Measurements from ENCODE around the gene GSG1L2.

GSG1L2 gene

DNA sequence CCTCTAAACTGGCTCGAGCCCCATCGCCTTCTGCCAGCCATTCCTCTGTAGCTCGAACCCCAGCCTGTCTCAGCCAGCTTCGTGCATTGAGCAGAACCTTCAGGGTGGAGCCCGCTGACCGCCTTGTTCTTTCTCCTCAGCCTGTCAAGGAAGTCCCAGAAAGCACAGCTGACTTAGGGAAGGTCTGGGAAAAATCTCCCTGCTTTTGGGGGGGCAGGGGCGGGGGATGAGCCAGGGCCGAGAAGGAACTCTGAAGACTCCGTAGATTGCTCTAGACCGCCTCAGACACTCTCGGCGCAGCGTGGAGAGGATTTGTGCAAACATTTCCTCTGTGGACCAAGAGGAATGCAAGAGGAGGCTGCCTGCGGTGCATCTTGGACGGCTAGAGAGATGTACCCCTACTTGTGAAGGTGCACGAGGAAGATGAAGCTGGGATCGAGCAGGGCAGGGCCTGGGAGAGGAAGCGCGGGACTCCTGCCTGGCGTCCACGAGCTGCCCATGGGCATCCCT lies 3.8 kb upstream of the GSG1L2 start, which contains the start of gene GLP2R:
Gene GLP2R (plus strand): TSS at position 284 of the 510 bp plus-strand sequence. CDS start 140 bp downstream, at position 424.
- H3K4me3 ChIP-seq (ENCODE audit: insufficient read depth, low read depth, low read length), result no peak within 1 kb of the TSS
- H3K9me3 ChIP-seq (ENCODE audit: control insufficient read depth, low read length), result no peaks in the 10 kb centered on the region
- no peaks in the 10 kb centered on the region for H3K4me1 ChIP-seq (ENCODE audit: control insufficient read depth, insufficient read depth, low read length)
- no peak within 1 kb of the TSS for H3K27ac ChIP-seq (ENCODE audit: insufficient read depth, low read depth, low read length, poor library complexity, severe bottlenecking)
- H3K36me3 ChIP-seq (ENCODE audit: control insufficient read depth, insufficient read depth, low read length), result no peaks in the 10 kb centered on the region
- no peaks in the 10 kb centered on the region for H3K27me3 ChIP-seq (ENCODE audit: control insufficient read depth, insufficient read depth, low read length, poor library complexity, severe bottlenecking)
- WGBS, 2 experiments, result 85 to 86% methylated on average over 21 of the region's 21 CpGs

DNA sequence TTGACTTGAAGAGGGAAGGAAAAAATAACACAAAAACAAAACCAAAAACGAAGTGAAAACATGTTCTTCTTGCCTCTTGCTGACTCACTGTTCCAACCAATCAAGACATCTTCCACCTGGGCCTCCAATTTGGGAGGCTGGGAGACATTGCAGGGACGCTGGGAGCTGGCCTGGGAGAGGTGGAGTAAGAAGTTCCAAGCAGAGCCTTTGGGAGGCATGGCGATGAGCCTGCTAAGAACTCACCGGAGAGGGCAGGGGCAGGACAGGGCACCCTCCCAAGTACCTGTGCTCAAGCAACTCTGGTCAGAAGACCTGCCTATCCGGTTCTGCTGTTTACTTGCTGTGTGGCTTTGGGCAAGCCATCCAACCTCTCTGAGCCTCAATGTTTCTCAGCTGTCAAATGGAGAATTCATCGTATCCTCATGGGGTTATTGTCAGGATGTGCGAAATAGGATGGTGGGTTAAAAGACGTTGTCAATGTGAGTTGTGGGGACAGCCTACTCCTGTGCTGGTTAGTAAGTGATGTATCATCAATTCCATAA lies 3.0 kb upstream of the GSG1L2 start:
- 88 to 91% methylated on average over 8 of the region's 8 CpGs for WGBS, 2 experiments

DNA sequence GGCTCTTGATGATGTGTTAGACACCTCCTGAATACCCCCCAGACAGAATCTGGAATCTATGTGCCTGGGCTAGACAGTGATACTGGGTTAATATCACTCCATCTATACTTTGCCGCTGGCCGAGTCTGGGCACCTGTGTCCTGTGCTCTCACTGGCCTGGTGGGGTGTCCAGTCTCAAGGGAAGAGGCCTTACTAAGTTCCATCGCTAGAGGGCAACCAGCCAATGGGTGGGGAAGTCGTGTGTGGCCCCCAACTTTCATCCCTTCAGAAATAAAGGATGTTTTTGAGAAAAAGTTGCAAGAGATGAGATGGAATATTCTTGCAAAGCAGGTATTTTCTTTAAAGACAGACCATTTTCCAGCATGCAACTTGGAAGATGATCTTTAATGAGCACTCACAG lies 2.2 kb upstream of the GSG1L2 start:
- no peaks in the 10 kb centered on the region for H3K27me3 ChIP-seq (ENCODE audit: control insufficient read depth, insufficient read depth, low read length, poor library complexity, severe bottlenecking)
- 65 to 71% methylated on average over 4 of the region's 4 CpGs for WGBS, 2 experiments
- H3K9me3 ChIP-seq (ENCODE audit: control insufficient read depth, low read length), result no peaks in the 10 kb centered on the region
- no peak overlapping the region for H3K27ac ChIP-seq (ENCODE audit: insufficient read depth, low read depth, low read length, poor library complexity, severe bottlenecking)
- no peaks in the 10 kb centered on the region for H3K36me3 ChIP-seq (ENCODE audit: control insufficient read depth, insufficient read depth, low read length)
- H3K4me1 ChIP-seq (ENCODE audit: control insufficient read depth, insufficient read depth, low read length), result no peaks in the 10 kb centered on the region
- no peak overlapping the region for H3K4me3 ChIP-seq (ENCODE audit: insufficient read depth, low read depth, low read length)

More for the DNA sequence above, 3.0 kb upstream of the GSG1L2 start:
- Histone ChIP-seq H3K4me1 (ENCODE audit: control insufficient read depth, insufficient read depth, low read length) (no peaks in the 10 kb centered on the region), H3K4me3 (ENCODE audit: insufficient read depth, low read depth, low read length) (no peak overlapping the region), H3K27me3 (ENCODE audit: control insufficient read depth, insufficient read depth, low read length, poor library complexity, severe bottlenecking) (no peaks in the 10 kb centered on the region), H3K9me3 (ENCODE audit: control insufficient read depth, low read length) (no peaks in the 10 kb centered on the region), H3K27ac (ENCODE audit: insufficient read depth, low read depth, low read length, poor library complexity, severe bottlenecking) (no peak overlapping the region), H3K36me3 (ENCODE audit: control insufficient read depth, insufficient read depth, low read length) (no peaks in the 10 kb centered on the region)

DNA sequence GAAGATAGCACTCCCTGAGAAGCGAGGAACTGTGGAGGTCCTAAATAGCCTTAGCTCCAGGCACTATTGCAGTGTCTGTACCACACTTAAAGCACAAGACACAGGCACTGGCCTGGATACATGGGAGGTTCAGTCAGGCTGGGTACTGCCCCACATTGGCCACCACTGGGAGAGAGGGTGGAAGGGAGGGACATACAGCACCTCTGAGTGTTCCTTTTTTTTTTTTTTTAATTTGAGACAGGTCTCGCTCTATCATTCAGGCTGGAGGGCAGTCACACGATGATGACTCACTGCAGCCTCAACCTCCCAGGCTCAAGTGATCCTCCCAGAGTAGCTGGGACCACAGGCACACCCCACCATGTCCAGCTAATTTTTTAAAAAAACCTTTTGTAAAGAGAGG lies 1.4 kb downstream of the GSG1L2 start:
- H3K4me1 ChIP-seq (ENCODE audit: control insufficient read depth, insufficient read depth, low read length), result no peaks in the 10 kb centered on the region
- no peak overlapping the region for H3K27ac ChIP-seq (ENCODE audit: insufficient read depth, low read depth, low read length, poor library complexity, severe bottlenecking)
- H3K27me3 ChIP-seq (ENCODE audit: control insufficient read depth, insufficient read depth, low read length, poor library complexity, severe bottlenecking), result no peaks in the 10 kb centered on the region
- no peak overlapping the region for H3K4me3 ChIP-seq (ENCODE audit: insufficient read depth, low read depth, low read length)
- 52 to 54% methylated on average over 3 of the region's 3 CpGs for WGBS, 2 experiments
- no peaks in the 10 kb centered on the region for H3K36me3 ChIP-seq (ENCODE audit: control insufficient read depth, insufficient read depth, low read length)
- no peaks in the 10 kb centered on the region for H3K9me3 ChIP-seq (ENCODE audit: control insufficient read depth, low read length)

DNA sequence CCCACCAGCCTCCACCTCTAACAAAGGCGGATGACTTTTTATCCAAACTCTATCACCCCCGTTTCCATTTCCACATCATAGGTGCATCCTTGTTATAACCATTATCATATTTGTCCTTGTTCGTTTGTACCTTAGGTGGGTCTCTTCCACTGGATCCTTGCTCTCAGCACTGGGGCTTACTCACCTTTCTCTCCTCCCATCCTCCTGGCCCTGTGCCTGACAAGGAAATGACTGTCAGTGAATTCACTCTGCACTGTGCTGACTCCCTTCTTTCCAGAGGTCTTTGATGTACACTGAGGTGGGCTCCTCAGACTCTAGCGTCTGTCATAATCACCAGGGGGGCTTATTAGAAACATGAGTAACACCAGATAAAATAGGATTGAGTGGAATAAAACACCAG lies 3.1 kb downstream of the GSG1L2 start:
- H3K36me3 ChIP-seq (ENCODE audit: control insufficient read depth, insufficient read depth, low read length), result no peaks in the 10 kb centered on the region
- H3K9me3 ChIP-seq (ENCODE audit: control insufficient read depth, low read length), result no peaks in the 10 kb centered on the region
- no peaks in the 10 kb centered on the region for H3K4me1 ChIP-seq (ENCODE audit: control insufficient read depth, insufficient read depth, low read length)
- no peaks in the 10 kb centered on the region for H3K27me3 ChIP-seq (ENCODE audit: control insufficient read depth, insufficient read depth, low read length, poor library complexity, severe bottlenecking)
- H3K27ac ChIP-seq (ENCODE audit: insufficient read depth, low read depth, low read length, poor library complexity, severe bottlenecking), result no peak overlapping the region
- WGBS, 2 experiments, result 70 to 71% methylated on average over 4 of the region's 4 CpGs
- no peak overlapping the region for H3K4me3 ChIP-seq (ENCODE audit: insufficient read depth, low read depth, low read length)

DNA sequence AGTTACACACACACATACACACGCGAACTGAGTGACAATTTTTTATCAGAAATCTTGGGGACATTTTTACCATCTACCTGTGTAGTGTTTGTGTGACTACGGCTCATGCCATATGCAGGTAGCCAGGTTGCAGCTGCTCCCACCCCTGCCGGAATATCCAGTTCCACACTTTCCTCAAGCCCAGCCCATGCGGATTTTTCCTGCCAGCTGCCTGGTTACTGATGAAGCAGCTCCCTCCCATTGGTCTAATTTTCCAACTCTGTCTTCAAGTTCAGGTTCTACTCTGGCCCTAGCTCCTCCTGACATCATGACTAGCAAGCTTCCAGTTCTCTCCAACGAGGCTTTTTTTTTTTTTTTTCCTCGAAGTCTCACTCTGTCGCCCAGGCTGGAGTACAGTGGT lies 4.8 kb downstream of the GSG1L2 start:
- Histone ChIP-seq H3K27me3 (ENCODE audit: control insufficient read depth, insufficient read depth, low read length, poor library complexity, severe bottlenecking) (no peaks in the 10 kb centered on the region), H3K4me1 (ENCODE audit: control insufficient read depth, insufficient read depth, low read length) (no peaks in the 10 kb centered on the region), H3K27ac (ENCODE audit: insufficient read depth, low read depth, low read length, poor library complexity, severe bottlenecking) (no peak overlapping the region), H3K4me3 (ENCODE audit: insufficient read depth, low read depth, low read length) (no peak overlapping the region), H3K36me3 (ENCODE audit: control insufficient read depth, insufficient read depth, low read length) (no peaks in the 10 kb centered on the region), H3K9me3 (ENCODE audit: control insufficient read depth, low read length) (no peaks in the 10 kb centered on the region)
- WGBS, 2 experiments, result 71 to 72% methylated on average over 8 of the region's 8 CpGs

DNA sequence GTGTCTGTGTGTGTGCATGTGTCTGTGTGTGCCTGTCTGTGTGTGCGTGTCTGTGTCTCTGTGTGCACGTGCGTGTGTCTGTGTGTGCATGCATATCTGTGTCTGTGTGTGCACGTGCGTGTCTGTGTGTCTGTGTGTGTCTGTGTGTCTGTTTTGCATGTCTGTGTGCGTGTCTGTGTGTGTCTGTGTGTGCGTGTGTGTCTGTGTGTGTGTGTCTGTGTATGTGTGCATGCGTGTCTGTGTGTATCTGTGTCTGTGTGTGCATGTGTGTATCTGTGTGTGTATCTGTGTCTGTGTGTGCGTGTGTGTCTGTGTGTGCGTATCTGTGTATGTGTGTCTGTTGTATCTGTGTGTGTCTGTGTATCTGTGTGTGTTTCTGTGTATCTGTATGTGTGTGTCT lies 5.4 kb downstream of the GSG1L2 start:
- Histone ChIP-seq H3K36me3 (ENCODE audit: control insufficient read depth, insufficient read depth, low read length) (no peaks in the 10 kb centered on the region), H3K27me3 (ENCODE audit: control insufficient read depth, insufficient read depth, low read length, poor library complexity, severe bottlenecking) (no peaks in the 10 kb centered on the region), H3K4me3 (ENCODE audit: insufficient read depth, low read depth, low read length) (no peak overlapping the region), H3K27ac (ENCODE audit: insufficient read depth, low read depth, low read length, poor library complexity, severe bottlenecking) (no peak overlapping the region), H3K4me1 (ENCODE audit: control insufficient read depth, insufficient read depth, low read length) (no peaks in the 10 kb centered on the region), H3K9me3 (ENCODE audit: control insufficient read depth, low read length) (no peaks in the 10 kb centered on the region)
- WGBS, 2 experiments, result 43 to 54% methylated on average over 10 of the region's 10 CpGs

DNA sequence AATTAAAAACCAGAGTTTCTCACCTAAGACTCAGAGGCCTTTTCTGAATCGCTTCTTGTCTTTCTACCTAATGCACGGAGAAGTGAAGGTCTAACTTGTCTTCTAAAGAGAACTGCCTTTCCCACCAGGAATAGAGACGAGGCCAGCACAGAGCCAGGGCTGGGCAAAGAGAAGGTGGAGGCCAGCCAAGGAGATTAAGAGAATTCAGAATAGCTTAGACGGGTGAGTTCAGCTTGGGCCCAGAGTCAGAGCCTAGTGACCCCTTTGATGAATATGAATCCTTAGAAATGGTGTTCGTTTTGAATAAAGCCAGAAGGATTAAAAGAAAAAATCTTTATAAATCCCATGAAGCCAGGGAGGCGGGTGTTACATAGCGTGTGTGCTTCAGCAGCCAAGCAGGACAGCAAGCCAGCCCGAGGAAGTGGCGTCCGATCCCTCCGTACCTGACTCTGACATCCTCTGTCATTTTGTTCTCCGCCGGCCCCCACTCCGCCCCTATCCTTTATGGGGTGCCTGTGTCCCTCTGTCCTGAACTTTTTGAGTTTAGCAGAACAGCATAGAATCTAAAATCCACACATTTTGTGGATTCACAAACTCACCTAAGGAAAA lies 7.4 kb downstream of the GSG1L2 start:
- Histone ChIP-seq H3K36me3 (ENCODE audit: control insufficient read depth, insufficient read depth, low read length) (no peaks in the 10 kb centered on the region), H3K9me3 (ENCODE audit: control insufficient read depth, low read length) (no peaks in the 10 kb centered on the region), H3K4me1 (ENCODE audit: control insufficient read depth, insufficient read depth, low read length) (no peaks in the 10 kb centered on the region), H3K4me3 (ENCODE audit: insufficient read depth, low read depth, low read length) (no peak overlapping the region), H3K27me3 (ENCODE audit: control insufficient read depth, insufficient read depth, low read length, poor library complexity, severe bottlenecking) (no peaks in the 10 kb centered on the region), H3K27ac (ENCODE audit: insufficient read depth, low read depth, low read length, poor library complexity, severe bottlenecking) (no peak overlapping the region)
- WGBS, 2 experiments, result 85 to 87% methylated on average over 14 of the region's 14 CpGs

DNA sequence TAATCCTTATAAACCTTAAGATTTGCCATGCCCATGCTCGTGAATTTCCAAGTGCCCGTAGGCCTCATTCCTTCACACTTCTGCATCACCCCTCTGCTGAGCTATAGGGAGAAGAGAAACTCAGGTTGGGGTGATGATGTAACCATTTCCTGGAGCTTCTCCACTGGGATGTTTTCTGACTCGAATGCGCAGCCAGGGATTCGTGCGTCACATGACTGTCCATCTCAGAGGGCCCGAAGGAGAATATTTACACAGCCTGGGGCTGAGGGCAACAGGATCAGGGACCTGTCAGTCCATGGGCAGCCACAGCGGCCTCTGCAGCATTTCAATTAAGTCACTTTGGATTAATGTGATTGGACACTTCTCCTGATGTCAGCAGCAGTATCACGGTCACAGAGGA lies 8.7 kb downstream of the GSG1L2 start:
- no peaks in the 10 kb centered on the region for H3K36me3 ChIP-seq (ENCODE audit: control insufficient read depth, insufficient read depth, low read length)

DNA sequence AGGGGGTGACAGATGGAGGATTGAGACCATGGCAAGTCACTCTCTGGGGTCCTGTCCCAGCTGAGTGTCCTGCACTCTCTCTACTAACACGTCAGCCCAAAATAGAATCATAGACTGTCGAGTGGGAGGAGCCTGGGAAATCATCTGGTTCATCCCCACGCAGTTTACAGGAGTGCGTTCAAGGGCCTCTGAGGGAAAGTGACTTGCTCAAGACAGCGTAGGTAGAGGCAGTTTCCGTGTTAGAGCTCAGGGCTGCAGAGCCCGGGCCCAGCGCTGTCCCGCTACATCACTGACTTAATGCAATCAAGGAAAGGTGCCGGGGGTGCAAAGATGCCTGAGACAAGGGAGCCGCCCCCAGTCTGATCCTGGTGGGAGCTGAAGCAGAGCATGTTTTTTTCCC lies 10.3 kb downstream of the GSG1L2 start:
- no peak overlapping the region for H3K27ac ChIP-seq (ENCODE audit: insufficient read depth, low read depth, low read length, poor library complexity, severe bottlenecking)
- no peaks in the 10 kb centered on the region for H3K36me3 ChIP-seq (ENCODE audit: control insufficient read depth, insufficient read depth, low read length)
- no peak overlapping the region for H3K4me3 ChIP-seq (ENCODE audit: insufficient read depth, low read depth, low read length)
- no peaks in the 10 kb centered on the region for H3K4me1 ChIP-seq (ENCODE audit: control insufficient read depth, insufficient read depth, low read length)
- no peaks in the 10 kb centered on the region for H3K27me3 ChIP-seq (ENCODE audit: control insufficient read depth, insufficient read depth, low read length, poor library complexity, severe bottlenecking)
- H3K9me3 ChIP-seq (ENCODE audit: control insufficient read depth, low read length), result no peaks in the 10 kb centered on the region
- 91% methylated on average over 11 of the region's 11 CpGs for WGBS, 2 experiments

More for the DNA sequence above, 8.7 kb downstream of the GSG1L2 start:
- Histone ChIP-seq H3K27me3 (ENCODE audit: control insufficient read depth, insufficient read depth, low read length, poor library complexity, severe bottlenecking) (no peaks in the 10 kb centered on the region), H3K9me3 (ENCODE audit: control insufficient read depth, low read length) (no peaks in the 10 kb centered on the region), H3K4me3 (ENCODE audit: insufficient read depth, low read depth, low read length) (no peak overlapping the region), H3K4me1 (ENCODE audit: control insufficient read depth, insufficient read depth, low read length) (no peaks in the 10 kb centered on the region), H3K27ac (ENCODE audit: insufficient read depth, low read depth, low read length, poor library complexity, severe bottlenecking) (no peak overlapping the region)
- WGBS, 2 experiments, result 91 to 94% methylated on average over 9 of the region's 9 CpGs
